Activated B cell treated with CpG ODN at 0.5 μM for 24 hours (primary cell): ENCODE measurements around the gene PDE1A. TPM values are rescaled to one million over a fixed set of nuclear protein-coding genes. Genes with fewer than 3 reads are reported as not detected.

Experiments
- ATAC-seq: fragments of 200-7000 bp; cut with Tn5 transposase; one replicate; pipeline ENCODE4 v1.10.0; 2021; ENCODE audit warnings: low read depth, mild to moderate bottlenecking, moderate library complexity
- CTCF ChIA-PET: fragments of 350-600 bp; sonication (Branson Sonifier 250); formaldehyde crosslinking; loops from one replicate; lab custom pipeline; 2021; ENCODE audit warnings: antibody characterized with exemption; lab: Charles Lee
- POLR2A ChIA-PET: fragments of 350-600 bp; sonication (Branson Sonifier 250); formaldehyde crosslinking; loops from one replicate; lab custom pipeline; 2021; ENCODE audit warnings: antibody characterized with exemption; lab: Charles Lee
- DNase-seq: peaks from one replicate; pipeline ENCODE4 v3.0.0; 2022
- H3K27ac Mint-ChIP-seq: one replicate; pipeline ENCODE4 v1.8.0; 2020; ENCODE audit warnings: mixed read lengths
- H3K27me3 Mint-ChIP-seq: one replicate; pipeline ENCODE4 v1.8.0; 2021; ENCODE audit warnings: mixed read lengths
- H3K36me3 Mint-ChIP-seq: one replicate; pipeline ENCODE4 v1.8.0; 2021; ENCODE audit warnings: low read depth, mixed read lengths
- H3K4me1 Mint-ChIP-seq: one replicate; pipeline ENCODE4 v1.8.0; 2021; ENCODE audit warnings: mixed read lengths
- H3K4me3 Mint-ChIP-seq: one replicate; pipeline ENCODE4 v1.8.0; 2020; ENCODE audit warnings: mild to moderate bottlenecking, mixed read lengths
- H3K9me3 Mint-ChIP-seq: one replicate; pipeline ENCODE4 v1.8.0; 2020; ENCODE audit warnings: mixed read lengths
- intact Hi-C: fragments of 100-400 bp; cut with micrococcal nuclease; formaldehyde crosslinking; loops from one replicate; pipeline ENCODE4 v1.15.1; 2024
- total RNA-seq: library from RNA; stranded (reverse); gene quantifications from 2 replicates; pipeline ENCODE4 v1.2.3, GENCODE V29; 2022
- TF ChIP-seq, protein P1 (sequence below): fragments of 200-600 bp; IDR thresholded peaks from one replicate; pipeline ENCODE4 v1.8.0; 2022; ENCODE audit warnings: antibody characterized with exemption, mild to moderate bottlenecking

The PDE1A gene
- total RNA-seq, 1 donor from 2014 or later: not detected

DNA sequence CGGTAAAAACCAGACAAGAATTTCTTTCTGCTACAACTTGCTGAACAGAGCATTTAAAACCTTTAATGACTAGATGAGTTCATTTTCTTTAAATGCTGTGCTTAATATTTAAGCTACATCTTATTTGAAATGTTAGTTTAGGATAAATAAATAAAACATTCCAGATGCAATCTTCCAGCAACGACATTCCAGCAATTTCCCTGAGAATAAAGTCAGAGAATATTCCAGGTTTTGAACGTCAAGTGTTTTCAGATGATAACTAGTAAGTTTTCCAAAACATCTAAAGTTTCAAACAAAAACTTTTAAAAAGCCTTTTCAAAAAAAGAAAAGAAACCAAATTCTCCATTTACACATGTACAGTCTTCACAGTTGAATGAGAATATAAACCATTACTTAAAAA, 336.4 kb downstream of the PDE1A start:
- CTCF ChIA-PET: interaction anchor here (1.2 kb wide), 1 partner anchor 12 kb away, joined by 3 read pairs; no protein-coding TSS in a partner anchor
- no peak for ATAC-seq
- POLR2A ChIA-PET: no interaction called here

More for the DNA sequence above, 336.4 kb downstream of the PDE1A start:
- H3K36me3 Mint-ChIP-seq: no peaks in the 10 kb centered on the region
- H3K27ac Mint-ChIP-seq: no peak overlapping the region
- TF ChIP-seq, protein P1, sequence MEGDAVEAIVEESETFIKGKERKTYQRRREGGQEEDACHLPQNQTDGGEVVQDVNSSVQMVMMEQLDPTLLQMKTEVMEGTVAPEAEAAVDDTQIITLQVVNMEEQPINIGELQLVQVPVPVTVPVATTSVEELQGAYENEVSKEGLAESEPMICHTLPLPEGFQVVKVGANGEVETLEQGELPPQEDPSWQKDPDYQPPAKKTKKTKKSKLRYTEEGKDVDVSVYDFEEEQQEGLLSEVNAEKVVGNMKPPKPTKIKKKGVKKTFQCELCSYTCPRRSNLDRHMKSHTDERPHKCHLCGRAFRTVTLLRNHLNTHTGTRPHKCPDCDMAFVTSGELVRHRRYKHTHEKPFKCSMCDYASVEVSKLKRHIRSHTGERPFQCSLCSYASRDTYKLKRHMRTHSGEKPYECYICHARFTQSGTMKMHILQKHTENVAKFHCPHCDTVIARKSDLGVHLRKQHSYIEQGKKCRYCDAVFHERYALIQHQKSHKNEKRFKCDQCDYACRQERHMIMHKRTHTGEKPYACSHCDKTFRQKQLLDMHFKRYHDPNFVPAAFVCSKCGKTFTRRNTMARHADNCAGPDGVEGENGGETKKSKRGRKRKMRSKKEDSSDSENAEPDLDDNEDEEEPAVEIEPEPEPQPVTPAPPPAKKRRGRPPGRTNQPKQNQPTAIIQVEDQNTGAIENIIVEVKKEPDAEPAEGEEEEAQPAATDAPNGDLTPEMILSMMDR: no peak
- intact Hi-C loops: no loop called here
- peaks cover 3% of the 10 kb centered on the region for H3K9me3 Mint-ChIP-seq
- H3K27me3 Mint-ChIP-seq: peaks cover 12% of the 10 kb centered on the region
- no peak for DNase-seq
- no peaks in the 10 kb centered on the region for H3K4me1 Mint-ChIP-seq
- H3K4me3 Mint-ChIP-seq: no peak overlapping the region
